BE2C (cell line): ENCODE results near the gene SRGAP1.

Experiments
- DNase-seq: peaks from one replicate; pipeline ENCODE4 v3.0.0-alpha.2; 2020
- H3K27me3 ChIP-seq: fragments of 250-450 bp; sonication (Bioruptor Pico); 2 replicates; pipeline ENCODE4 v1.5.1; 2020; ENCODE audit warnings: mild to moderate bottlenecking
- H3K36me3 ChIP-seq: fragments of 250-450 bp; sonication (Bioruptor Pico); 2 replicates; pipeline ENCODE4 v1.5.1; 2020; ENCODE audit warnings: mild to moderate bottlenecking
- H3K4me1 ChIP-seq: fragments of 250-450 bp; sonication (Bioruptor Pico); 2 replicates; pipeline ENCODE4 v1.5.1; 2020
- H3K4me3 ChIP-seq: 2 replicates; pipeline ENCODE4 v1.5.1; 2011; ENCODE audit warnings: low read depth, low read length
- H3K9me3 ChIP-seq: fragments of 250-450 bp; sonication (Bioruptor Pico); 2 replicates; pipeline ENCODE4 v1.5.1; 2020
- TF ChIP-seq, protein P1 (sequence below): IDR thresholded peaks from 2 replicates; pipeline ENCODE4 v1.5.1; 2012; ENCODE audit warnings: mild to moderate bottlenecking, low read depth, low read length

The SRGAP1 gene

DNA sequence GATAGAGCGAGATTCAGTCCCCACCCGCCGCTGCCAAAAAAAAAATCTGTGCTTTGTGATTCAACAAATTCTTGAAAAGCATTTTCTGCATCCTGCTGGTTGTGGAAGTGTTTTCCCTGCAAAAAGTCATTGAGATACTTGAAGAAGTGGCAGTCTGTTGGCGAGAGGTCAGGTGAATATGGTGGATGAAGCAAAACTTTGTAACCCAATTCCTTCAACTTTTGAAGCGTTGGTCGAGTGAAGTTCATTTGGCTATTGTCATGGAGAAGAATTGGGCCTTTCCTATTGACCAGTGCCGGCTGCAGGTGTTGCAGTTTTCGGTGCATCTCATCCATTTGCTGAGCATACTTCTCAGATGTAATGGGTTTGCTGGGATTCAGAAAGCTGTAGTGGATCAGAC, 20.9 kb downstream of the SRGAP1 start:
- peaks cover 3% of the 10 kb centered on the region; the same call in 1 of the 2 replicates for H3K36me3 ChIP-seq
- TF ChIP-seq, protein P1, sequence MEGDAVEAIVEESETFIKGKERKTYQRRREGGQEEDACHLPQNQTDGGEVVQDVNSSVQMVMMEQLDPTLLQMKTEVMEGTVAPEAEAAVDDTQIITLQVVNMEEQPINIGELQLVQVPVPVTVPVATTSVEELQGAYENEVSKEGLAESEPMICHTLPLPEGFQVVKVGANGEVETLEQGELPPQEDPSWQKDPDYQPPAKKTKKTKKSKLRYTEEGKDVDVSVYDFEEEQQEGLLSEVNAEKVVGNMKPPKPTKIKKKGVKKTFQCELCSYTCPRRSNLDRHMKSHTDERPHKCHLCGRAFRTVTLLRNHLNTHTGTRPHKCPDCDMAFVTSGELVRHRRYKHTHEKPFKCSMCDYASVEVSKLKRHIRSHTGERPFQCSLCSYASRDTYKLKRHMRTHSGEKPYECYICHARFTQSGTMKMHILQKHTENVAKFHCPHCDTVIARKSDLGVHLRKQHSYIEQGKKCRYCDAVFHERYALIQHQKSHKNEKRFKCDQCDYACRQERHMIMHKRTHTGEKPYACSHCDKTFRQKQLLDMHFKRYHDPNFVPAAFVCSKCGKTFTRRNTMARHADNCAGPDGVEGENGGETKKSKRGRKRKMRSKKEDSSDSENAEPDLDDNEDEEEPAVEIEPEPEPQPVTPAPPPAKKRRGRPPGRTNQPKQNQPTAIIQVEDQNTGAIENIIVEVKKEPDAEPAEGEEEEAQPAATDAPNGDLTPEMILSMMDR = no peak
- H3K27me3 ChIP-seq = no peaks in the 10 kb centered on the region
- H3K9me3 ChIP-seq = no peaks in the 10 kb centered on the region
- H3K4me3 ChIP-seq = no peak overlapping the region
- H3K4me1 ChIP-seq = peaks cover 7% of the 10 kb centered on the region
- no peak for DNase-seq

DNA sequence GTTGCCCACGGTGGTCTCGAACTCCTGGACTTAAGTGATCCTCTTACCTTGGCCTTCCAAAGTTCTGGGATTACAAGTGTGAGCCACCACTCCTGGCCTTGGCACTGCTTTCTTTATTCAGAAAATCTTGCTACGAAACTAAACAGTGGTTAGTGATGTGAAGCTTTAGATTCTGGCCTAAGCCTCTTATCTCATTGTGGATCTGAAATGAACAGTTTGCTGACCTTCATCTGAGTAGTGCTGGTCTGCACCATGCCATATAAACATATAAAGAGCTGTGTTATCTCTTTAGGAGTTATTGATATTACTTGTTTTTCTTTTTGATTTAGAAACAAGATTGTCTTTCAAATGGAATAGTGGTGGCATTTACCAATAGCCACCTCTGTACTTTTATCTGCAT, 22.6 kb downstream of the SRGAP1 start:
- DNase-seq = no peak
- H3K27me3 ChIP-seq = no peaks in the 10 kb centered on the region
- TF ChIP-seq, protein P1 = no peak
- H3K36me3 ChIP-seq = peaks cover 3% of the 10 kb centered on the region; the same call in 1 of the 2 replicates
- peaks cover 7% of the 10 kb centered on the region for H3K4me1 ChIP-seq
- no peak overlapping the region for H3K4me3 ChIP-seq
- H3K9me3 ChIP-seq = no peaks in the 10 kb centered on the region

DNA sequence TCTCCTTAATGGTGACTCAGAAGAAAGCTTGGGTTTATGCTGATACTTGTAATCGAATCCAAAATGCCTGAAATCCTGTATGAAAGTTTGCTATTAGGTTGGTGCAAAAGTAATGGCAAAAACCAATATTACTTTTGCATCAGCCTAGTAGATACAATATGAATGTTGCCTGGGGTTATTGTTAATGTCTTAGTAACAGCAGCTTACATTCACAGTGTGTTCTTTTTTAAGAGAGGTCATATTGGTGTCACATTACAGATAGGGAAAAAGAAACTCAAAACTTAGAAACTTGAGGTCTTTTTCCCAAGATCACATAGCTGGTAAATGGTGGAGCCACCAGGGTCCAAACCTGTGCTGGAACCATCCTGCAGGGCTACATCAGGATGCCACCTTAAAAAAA, 25.2 kb downstream of the SRGAP1 start:
- H3K4me3 ChIP-seq = no peak overlapping the region
- H3K4me1 ChIP-seq = peaks cover 7% of the 10 kb centered on the region
- no peaks in the 10 kb centered on the region for H3K27me3 ChIP-seq
- peaks cover 3% of the 10 kb centered on the region; the same call in 1 of the 2 replicates for H3K36me3 ChIP-seq
- TF ChIP-seq, protein P1 = no peak
- DNase-seq = no peak
- H3K9me3 ChIP-seq = no peaks in the 10 kb centered on the region

DNA sequence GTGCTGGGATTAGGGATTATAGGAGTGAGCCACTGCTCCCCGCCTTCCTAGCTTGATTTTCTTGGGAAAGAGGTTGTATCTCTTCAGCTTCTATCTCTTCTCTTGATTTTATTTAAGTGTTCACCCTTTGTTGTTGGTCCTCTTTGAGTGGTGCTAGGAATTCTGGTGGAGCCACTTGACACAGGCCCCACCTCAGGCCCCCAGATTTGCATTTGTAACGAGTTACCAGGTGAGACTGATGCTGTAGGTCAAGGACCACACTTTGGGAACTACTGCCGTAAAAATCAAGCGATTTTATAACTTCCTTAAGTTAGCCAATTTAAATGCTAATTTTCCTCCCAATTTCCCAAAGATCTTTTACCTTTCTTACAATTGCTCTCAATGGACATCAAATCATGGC, 26.3 kb downstream of the SRGAP1 start:
- no peaks in the 10 kb centered on the region for H3K9me3 ChIP-seq
- DNase-seq = no peak
- H3K36me3 ChIP-seq = peaks cover 3% of the 10 kb centered on the region; the same call in 1 of the 2 replicates
- peaks cover 11% of the 10 kb centered on the region for H3K4me1 ChIP-seq
- no peak overlapping the region for H3K4me3 ChIP-seq
- no peaks in the 10 kb centered on the region for H3K27me3 ChIP-seq
- TF ChIP-seq, protein P1 = no peak

DNA sequence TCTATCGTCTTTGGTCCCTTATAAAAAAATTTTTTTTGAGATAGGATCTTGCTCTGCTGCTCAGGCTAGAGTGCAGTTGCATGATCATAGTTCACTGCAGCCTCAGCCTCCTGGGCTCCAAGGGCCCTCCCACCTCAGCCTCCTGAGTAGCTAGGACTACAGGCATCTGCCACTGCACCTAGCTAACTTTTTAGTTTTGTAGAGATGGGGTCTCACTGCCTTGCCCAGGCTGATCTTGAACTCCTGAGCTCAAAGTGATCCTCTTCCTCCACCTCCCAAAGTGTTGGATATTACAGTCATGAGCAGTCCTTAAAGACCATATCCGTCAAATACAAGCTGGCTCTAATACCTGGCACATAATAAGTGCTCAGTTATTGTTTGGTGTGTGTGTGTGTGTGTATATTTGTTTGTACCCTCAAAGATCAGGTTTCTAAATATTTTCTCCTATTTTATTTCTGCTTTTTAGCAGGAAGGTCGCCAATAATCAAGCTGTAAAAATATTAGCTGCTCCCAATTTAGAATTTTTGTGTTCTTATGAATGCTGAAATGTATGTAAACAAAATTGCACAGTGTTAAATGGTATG, 30.5 kb downstream of the SRGAP1 start:
- Histone ChIP-seq H3K27me3 (no peaks in the 10 kb centered on the region), H3K9me3 (no peaks in the 10 kb centered on the region), H3K4me1 (peaks cover 24% of the 10 kb centered on the region), H3K4me3 (no peak overlapping the region), H3K36me3 (no peaks in the 10 kb centered on the region)
- no peak for DNase-seq
- TF ChIP-seq, protein P1 = no peak

DNA sequence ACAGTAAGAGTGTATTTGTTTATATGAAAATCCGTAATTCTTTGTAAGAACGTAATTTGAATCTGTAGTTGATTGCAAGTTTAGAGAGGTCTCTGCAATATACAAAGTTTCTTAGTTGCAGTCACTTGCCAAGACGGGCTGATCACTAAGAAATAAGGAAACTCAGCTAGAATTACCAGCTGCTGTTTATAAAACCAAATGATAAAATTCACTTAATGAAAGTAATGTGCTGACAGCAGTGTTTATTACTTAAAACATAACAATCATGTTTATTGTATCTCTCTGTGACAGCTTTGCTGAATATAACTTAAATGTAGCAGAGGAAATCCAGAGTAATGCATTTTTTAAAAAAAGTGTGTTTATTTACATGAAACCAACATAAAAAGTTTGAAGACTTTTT, 31.2 kb downstream of the SRGAP1 start:
- TF ChIP-seq, protein P1 = no peak
- no peak for DNase-seq
- Histone ChIP-seq H3K36me3 (no peaks in the 10 kb centered on the region), H3K4me3 (no peak overlapping the region), H3K4me1 (peaks cover 25% of the 10 kb centered on the region), H3K27me3 (no peaks in the 10 kb centered on the region), H3K9me3 (no peaks in the 10 kb centered on the region)
